Hematopoietic multipotent progenitor cell treated with erythropoietin and hydrocortisone succinate and interleukin-3 and kit ligand, for 4 days (in vitro differentiated cells): ENCODE data around the gene CCDC158.
"Not testable (repeated sequence)": the region's sequence is repeated elsewhere in the genome, so short reads cannot be mapped to it uniquely, and the experiment has no call there.

Source experiments
- DNase-seq: peaks from one replicate; pipeline ENCODE4 v3.0.0-alpha.2; 2015

Gene CCDC158

GRCh38 chr4:76306882-76307659 lies 113.9 kb downstream of the CCDC158 start:
- peak; percentile 80 for DNase-seq

GRCh38 chr4:76305971-76306881 lies 114.7 kb downstream of the CCDC158 start, which contains the start of gene STBD1:
Gene STBD1 (plus strand): TSS chr4:76306733. CDS start chr4:76306770, 37 bp downstream.
- DNase-seq, result peak; percentile 67

- DNase-seq, result peak; percentile 18
These were observed 115.8 kb downstream of the CCDC158 start for GRCh38 chr4:76305033-76305687.

- DNase-seq, result peak; percentile 38
These were observed 118.0 kb downstream of the CCDC158 start for GRCh38 chr4:76302826-76303438.

GRCh38 chr4:76301775-76302162 lies 119.2 kb downstream of the CCDC158 start:
- DNase-seq, result no peak

GRCh38 chr4:76301068-76301774 lies 119.7 kb downstream of the CCDC158 start:
- DNase-seq, result peak; percentile 91

- no peak for DNase-seq
These were observed 120.9 kb downstream of the CCDC158 start for GRCh38 chr4:76300012-76300411.

- no peak for DNase-seq
These were observed 122.7 kb downstream of the CCDC158 start for GRCh38 chr4:76298227-76298626.

- DNase-seq, result no peak
These were observed 124.6 kb downstream of the CCDC158 start for GRCh38 chr4:76296286-76296820.

GRCh38 chr4:76293772-76294171 lies 127.2 kb downstream of the CCDC158 start:
- peak; percentile 33 for DNase-seq

GRCh38 chr4:76292730-76293129 lies 128.2 kb downstream of the CCDC158 start:
- no peak for DNase-seq

GRCh38 chr4:76287811-76288210 lies 133.1 kb downstream of the CCDC158 start:
- DNase-seq, result not testable (repeated sequence)

- DNase-seq, result no peak
These were observed 137.0 kb downstream of the CCDC158 start for GRCh38 chr4:76283900-76284299.

- DNase-seq, result no peak
These were observed 137.8 kb downstream of the CCDC158 start for GRCh38 chr4:76282941-76283689.

GRCh38 chr4:76281594-76281993 lies 139.3 kb downstream of the CCDC158 start:
- not testable (repeated sequence) for DNase-seq

- DNase-seq, result no peak
These were observed 140.2 kb downstream of the CCDC158 start for GRCh38 chr4:76280488-76281441.

- peak; percentile 41 for DNase-seq
These were observed 141.5 kb downstream of the CCDC158 start for GRCh38 chr4:76279462-76279861.

GRCh38 chr4:76278583-76278982 lies 142.4 kb downstream of the CCDC158 start:
- peak; percentile 31 for DNase-seq

GRCh38 chr4:76277667-76278066 lies 143.3 kb downstream of the CCDC158 start:
- DNase-seq, result no peak

- peak; percentile 22 for DNase-seq
These were observed 144.1 kb downstream of the CCDC158 start for GRCh38 chr4:76276813-76277212.
